Liver (tissue), 9 donors: Measurements from ENCODE around the gene MAP3K21. TPM values are rescaled to one million over a fixed set of nuclear protein-coding genes. Genes with fewer than 3 reads are reported as not detected.

Experiments used
- DNase-seq: peaks from one replicate; pipeline ENCODE4 v3.0.0-alpha.2; 2017; ENCODE audit warnings: low spot score
- H3K27ac ChIP-seq, 2 donors: one replicate each; pipeline ENCODE4 v1.7.0; 2013; ENCODE audit warnings: inconsistent platforms in 2 of 2, low read length in 2 of 2, control low read depth in 1 of 2, low read depth in 1 of 2, mild to moderate bottlenecking in 1 of 2
- H3K27me3 ChIP-seq, 4 donors: one replicate each; pipeline versions ENCODE4 v1.6.1 to v1.7.0; 2013; ENCODE audit warnings: low read length in 3 of 4, inconsistent platforms in 1 of 4, mild to moderate bottlenecking in 1 of 4, moderate library complexity in 1 of 4; ENCODE audit not compliant: control insufficient read depth in 4 of 4, insufficient read depth in 4 of 4
- H3K36me3 ChIP-seq, 4 donors: one replicate each; pipeline versions ENCODE4 v1.6.1 to v1.7.0; 2013; ENCODE audit warnings: low read length in 3 of 4, mild to moderate bottlenecking in 3 of 4, low read depth in 1 of 4, moderate library complexity in 1 of 4; ENCODE audit not compliant: control insufficient read depth in 4 of 4, insufficient read depth in 3 of 4
- H3K4me1 ChIP-seq, 4 donors: one replicate each; pipeline versions ENCODE4 v1.6.1 to v1.7.0; 2013; ENCODE audit warnings: low read length in 3 of 4, mild to moderate bottlenecking in 3 of 4, moderate library complexity in 1 of 4; ENCODE audit not compliant: control insufficient read depth in 4 of 4, insufficient read depth in 4 of 4
- H3K4me3 ChIP-seq, 3 donors: one replicate each; pipeline versions ENCODE4 v1.6.1 to v1.7.0; 2013; ENCODE audit warnings: low read length in 3 of 3, control low read depth in 1 of 3, low read depth in 1 of 3, mild to moderate bottlenecking in 1 of 3
- H3K9ac ChIP-seq, 2 donors: one replicate each; pipeline ENCODE4 v1.7.0; 2013; ENCODE audit warnings: low read length in 2 of 2, mild to moderate bottlenecking in 2 of 2, moderate library complexity in 2 of 2, control low read depth in 1 of 2, low read depth in 1 of 2
- H3K9me3 ChIP-seq, 4 donors: one replicate each; pipeline versions ENCODE4 v1.6.1 to v1.7.0; 2013; ENCODE audit warnings: low read length in 3 of 4; ENCODE audit not compliant: control insufficient read depth in 4 of 4
- EGR1 ChIP-seq, 2 donors: IDR thresholded peaks; 2 replicates each; pipeline ENCODE4 v1.6.1; 2016 to 2018; ENCODE audit warnings: antibody characterized with exemption in 2 of 2, low read depth in 2 of 2
- FOXA1 ChIP-seq: IDR thresholded peaks from 2 replicates; pipeline ENCODE4 v1.6.1; 2016; ENCODE audit warnings: antibody characterized with exemption
- FOXA2 ChIP-seq: IDR thresholded peaks from 2 replicates; pipeline ENCODE4 v1.6.1; 2016; ENCODE audit warnings: antibody characterized with exemption
- GABPA ChIP-seq, 2 donors: IDR thresholded peaks in 1 of 2; conservative IDR thresholded peaks in 1 of 2; 2 replicates each; pipeline ENCODE4 v1.6.1; 2016; ENCODE audit warnings: antibody characterized with exemption in 2 of 2, mild to moderate bottlenecking in 1 of 2, moderate library complexity in 1 of 2
- HNF4A ChIP-seq, 2 donors: conservative IDR thresholded peaks; 2 replicates each; pipeline ENCODE4 v1.6.1; 2016; ENCODE audit warnings: antibody characterized with exemption in 2 of 2, mild to moderate bottlenecking in 2 of 2
- HNF4G ChIP-seq: IDR thresholded peaks from 2 replicates; pipeline ENCODE4 v1.6.1; 2016; ENCODE audit warnings: antibody characterized with exemption
- JUND ChIP-seq, 2 donors: IDR thresholded peaks; 2 replicates each; pipeline ENCODE4 v1.6.1; 2016; ENCODE audit warnings: antibody characterized with exemption in 2 of 2
- NR2F2 ChIP-seq: IDR thresholded peaks from 2 replicates; pipeline ENCODE4 v1.6.1; 2016; ENCODE audit warnings: antibody characterized with exemption
- RAD21 ChIP-seq, 2 donors: IDR thresholded peaks; 2 replicates each; pipeline ENCODE4 v1.6.1; 2016; ENCODE audit warnings: antibody characterized with exemption in 2 of 2, mild to moderate bottlenecking in 2 of 2
- RXRA ChIP-seq, 2 donors: IDR thresholded peaks; 2 replicates each; pipeline ENCODE4 v1.6.1; 2017 to 2018; ENCODE audit warnings: antibody characterized with exemption in 2 of 2, mild to moderate bottlenecking in 1 of 2
- SP1 ChIP-seq: IDR thresholded peaks from 2 replicates; pipeline ENCODE4 v1.6.1; 2018; ENCODE audit warnings: antibody characterized with exemption, mild to moderate bottlenecking
- TAF1 ChIP-seq: conservative IDR thresholded peaks from 2 replicates; pipeline ENCODE4 v1.6.1; 2016; ENCODE audit warnings: antibody characterized with exemption, mild to moderate bottlenecking
- YY1 ChIP-seq: IDR thresholded peaks from 2 replicates; pipeline ENCODE4 v1.6.1; 2016; ENCODE audit warnings: antibody characterized with exemption, mild to moderate bottlenecking
- WGBS: extraction: QIAGEN DNeasy Blood & Tissue Kit; methylation state at CpG from one replicate; pipeline ENCODE4 v1.1.7; 2013; 5-methylcytosine and 5-hydroxymethylcytosine counted together
- polyA plus RNA-seq, 2 donors: library from polyadenylated mRNA; stranded (reverse) in 1 of 2; unstranded in 1 of 2; fragments of 200-250 nt in 1 of 2; fragments of >200 nt in 1 of 2; fragmentation: Nextera tagmentation in 1 of 2; extraction: Ambion mirVana in 1 of 2; gene quantifications; one replicate each; pipeline versions ENCODE4 v1.2.1 to v1.2.3, GENCODE V29; 2013 to 2015
- total RNA-seq, 2 donors: library from RNA; depleted of rRNA; stranded (reverse); fragments of >200 nt; gene quantifications; one replicate each; pipeline ENCODE4 v1.2.3, GENCODE V29; 2014
- TF ChIP-seq, protein P1 (sequence below): IDR thresholded peaks from 2 replicates; pipeline ENCODE4 v1.6.1; 2016; ENCODE audit warnings: antibody characterized with exemption, mild to moderate bottlenecking
- TF ChIP-seq, protein P2 (sequence below): IDR thresholded peaks from 2 replicates; pipeline ENCODE4 v1.6.1; 2016; ENCODE audit warnings: antibody characterized with exemption
- TF ChIP-seq, protein P3 (sequence below): fragments of 150-350 bp; IDR thresholded peaks from 2 replicates; pipeline ENCODE4 v1.5.1; 2017; ENCODE audit warnings: improper control_type of control experiment, low read depth, low read length; ENCODE audit not compliant: missing input control
- TF ChIP-seq, protein P4 (sequence below): IDR thresholded peaks from 2 replicates; pipeline ENCODE4 v1.6.1; 2016; ENCODE audit warnings: antibody characterized with exemption
- donor health status: healthy.
- donor health status: healthy.
- donor health status: healthy.
- donor health status: healthy.
- donor health status: healthy.

Gene MAP3K21
- total and polyA plus RNA-seq, 4 donors, result 0.51 to 7.3 (median 1.6) TPM

DNA sequence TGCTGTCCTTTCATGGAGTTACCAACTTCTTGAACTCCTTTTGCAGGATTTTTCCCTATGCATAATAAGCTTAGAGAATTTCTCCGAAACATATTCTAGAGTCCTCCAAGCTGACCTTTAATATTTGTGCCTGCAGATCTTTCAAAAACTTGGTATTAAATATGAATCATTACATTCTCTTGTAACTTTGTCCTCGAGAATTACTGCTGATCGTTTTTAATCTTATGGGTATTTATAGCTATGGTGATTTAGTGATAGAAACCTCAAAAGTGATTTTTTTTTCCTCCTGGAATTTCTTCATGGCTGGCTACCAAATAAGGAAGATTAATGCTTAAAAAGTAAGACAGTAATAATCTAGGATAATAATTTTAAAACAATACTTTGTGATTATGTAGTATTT lies 39.1 kb downstream of the MAP3K21 start (continued):
- TF ChIP-seq YY1 (no peak), FOXA1 (no peak), RAD21 (IDR thresholded peaks at IDR 0.05) (no peak), HNF4G (no peak), GABPA (IDR thresholded peaks at IDR 0.05 in 1 of 2, conservative IDR thresholded peaks at IDR 0.05 in 1 of 2) (no peak), SP1 (no peak)

DNA sequence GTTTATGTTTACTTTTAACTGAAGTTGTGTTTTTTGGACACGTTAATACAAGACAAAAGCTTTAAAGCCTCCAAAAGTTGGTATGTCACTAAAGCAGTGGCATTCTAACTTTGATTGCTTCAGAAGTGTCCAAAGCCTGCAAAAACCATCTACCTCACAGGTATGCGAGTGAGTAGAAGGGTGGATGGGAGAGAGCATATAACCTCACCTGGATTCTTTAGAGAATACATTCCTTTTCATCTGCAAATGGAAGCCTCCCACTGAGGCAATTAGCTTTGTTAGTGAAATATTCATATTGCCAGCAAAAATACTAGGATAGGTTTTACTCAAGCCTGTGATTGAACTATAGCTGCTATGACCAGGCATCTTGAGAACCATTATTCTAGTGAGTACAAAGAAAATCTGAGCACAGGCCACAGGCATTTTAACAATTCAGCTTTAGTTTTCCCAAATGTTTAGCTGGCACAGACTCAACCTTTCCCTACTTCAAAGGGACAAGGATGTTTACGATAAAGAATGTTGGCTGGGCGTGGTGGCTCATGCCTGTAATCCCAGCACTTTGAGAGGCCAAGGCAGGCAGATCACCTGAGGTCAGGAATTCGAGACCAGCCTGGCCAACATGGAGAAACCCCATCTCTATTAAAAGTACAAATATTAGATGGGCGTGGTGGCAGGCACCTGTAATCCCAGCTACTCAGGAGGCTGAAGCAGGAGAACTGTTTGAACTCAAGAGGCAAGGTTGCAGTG lies 39.7 kb downstream of the MAP3K21 start:
- peaks cover 0 to 24% (median 16%) of the 10 kb centered on the region in 4 donors for H3K4me1 ChIP-seq
- no peak for DNase-seq
- H3K27me3 ChIP-seq, result no peaks in the 10 kb centered on the region
- H3K27ac ChIP-seq, result no peak overlapping the region
- 51% methylated on average over 6 of the region's 6 CpGs for WGBS
- TF ChIP-seq, protein P1, sequence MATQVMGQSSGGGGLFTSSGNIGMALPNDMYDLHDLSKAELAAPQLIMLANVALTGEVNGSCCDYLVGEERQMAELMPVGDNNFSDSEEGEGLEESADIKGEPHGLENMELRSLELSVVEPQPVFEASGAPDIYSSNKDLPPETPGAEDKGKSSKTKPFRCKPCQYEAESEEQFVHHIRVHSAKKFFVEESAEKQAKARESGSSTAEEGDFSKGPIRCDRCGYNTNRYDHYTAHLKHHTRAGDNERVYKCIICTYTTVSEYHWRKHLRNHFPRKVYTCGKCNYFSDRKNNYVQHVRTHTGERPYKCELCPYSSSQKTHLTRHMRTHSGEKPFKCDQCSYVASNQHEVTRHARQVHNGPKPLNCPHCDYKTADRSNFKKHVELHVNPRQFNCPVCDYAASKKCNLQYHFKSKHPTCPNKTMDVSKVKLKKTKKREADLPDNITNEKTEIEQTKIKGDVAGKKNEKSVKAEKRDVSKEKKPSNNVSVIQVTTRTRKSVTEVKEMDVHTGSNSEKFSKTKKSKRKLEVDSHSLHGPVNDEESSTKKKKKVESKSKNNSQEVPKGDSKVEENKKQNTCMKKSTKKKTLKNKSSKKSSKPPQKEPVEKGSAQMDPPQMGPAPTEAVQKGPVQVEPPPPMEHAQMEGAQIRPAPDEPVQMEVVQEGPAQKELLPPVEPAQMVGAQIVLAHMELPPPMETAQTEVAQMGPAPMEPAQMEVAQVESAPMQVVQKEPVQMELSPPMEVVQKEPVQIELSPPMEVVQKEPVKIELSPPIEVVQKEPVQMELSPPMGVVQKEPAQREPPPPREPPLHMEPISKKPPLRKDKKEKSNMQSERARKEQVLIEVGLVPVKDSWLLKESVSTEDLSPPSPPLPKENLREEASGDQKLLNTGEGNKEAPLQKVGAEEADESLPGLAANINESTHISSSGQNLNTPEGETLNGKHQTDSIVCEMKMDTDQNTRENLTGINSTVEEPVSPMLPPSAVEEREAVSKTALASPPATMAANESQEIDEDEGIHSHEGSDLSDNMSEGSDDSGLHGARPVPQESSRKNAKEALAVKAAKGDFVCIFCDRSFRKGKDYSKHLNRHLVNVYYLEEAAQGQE, result no peak
- TF ChIP-seq RXRA (IDR thresholded peaks at IDR 0.05) (no peak), HNF4A (conservative IDR thresholded peaks at IDR 0.05) (no peak), FOXA1 (no peak), FOXA2 (no peak), RAD21 (IDR thresholded peaks at IDR 0.05) (no peak), SP1 (no peak), JUND (IDR thresholded peaks at IDR 0.05) (no peak), YY1 (no peak), GABPA (IDR thresholded peaks at IDR 0.05 in 1 of 2, conservative IDR thresholded peaks at IDR 0.05 in 1 of 2) (no peak), TAF1 (no peak), HNF4G (no peak), NR2F2 (no peak), EGR1 (IDR thresholded peaks at IDR 0.05; ENCODE audit: low read depth in 2 of 2) (no peak)
- TF ChIP-seq, protein P2, sequence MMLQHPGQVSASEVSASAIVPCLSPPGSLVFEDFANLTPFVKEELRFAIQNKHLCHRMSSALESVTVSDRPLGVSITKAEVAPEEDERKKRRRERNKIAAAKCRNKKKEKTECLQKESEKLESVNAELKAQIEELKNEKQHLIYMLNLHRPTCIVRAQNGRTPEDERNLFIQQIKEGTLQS, result no peak
- TF ChIP-seq, protein P3, sequence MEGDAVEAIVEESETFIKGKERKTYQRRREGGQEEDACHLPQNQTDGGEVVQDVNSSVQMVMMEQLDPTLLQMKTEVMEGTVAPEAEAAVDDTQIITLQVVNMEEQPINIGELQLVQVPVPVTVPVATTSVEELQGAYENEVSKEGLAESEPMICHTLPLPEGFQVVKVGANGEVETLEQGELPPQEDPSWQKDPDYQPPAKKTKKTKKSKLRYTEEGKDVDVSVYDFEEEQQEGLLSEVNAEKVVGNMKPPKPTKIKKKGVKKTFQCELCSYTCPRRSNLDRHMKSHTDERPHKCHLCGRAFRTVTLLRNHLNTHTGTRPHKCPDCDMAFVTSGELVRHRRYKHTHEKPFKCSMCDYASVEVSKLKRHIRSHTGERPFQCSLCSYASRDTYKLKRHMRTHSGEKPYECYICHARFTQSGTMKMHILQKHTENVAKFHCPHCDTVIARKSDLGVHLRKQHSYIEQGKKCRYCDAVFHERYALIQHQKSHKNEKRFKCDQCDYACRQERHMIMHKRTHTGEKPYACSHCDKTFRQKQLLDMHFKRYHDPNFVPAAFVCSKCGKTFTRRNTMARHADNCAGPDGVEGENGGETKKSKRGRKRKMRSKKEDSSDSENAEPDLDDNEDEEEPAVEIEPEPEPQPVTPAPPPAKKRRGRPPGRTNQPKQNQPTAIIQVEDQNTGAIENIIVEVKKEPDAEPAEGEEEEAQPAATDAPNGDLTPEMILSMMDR, result no peak
- TF ChIP-seq, protein P4, sequence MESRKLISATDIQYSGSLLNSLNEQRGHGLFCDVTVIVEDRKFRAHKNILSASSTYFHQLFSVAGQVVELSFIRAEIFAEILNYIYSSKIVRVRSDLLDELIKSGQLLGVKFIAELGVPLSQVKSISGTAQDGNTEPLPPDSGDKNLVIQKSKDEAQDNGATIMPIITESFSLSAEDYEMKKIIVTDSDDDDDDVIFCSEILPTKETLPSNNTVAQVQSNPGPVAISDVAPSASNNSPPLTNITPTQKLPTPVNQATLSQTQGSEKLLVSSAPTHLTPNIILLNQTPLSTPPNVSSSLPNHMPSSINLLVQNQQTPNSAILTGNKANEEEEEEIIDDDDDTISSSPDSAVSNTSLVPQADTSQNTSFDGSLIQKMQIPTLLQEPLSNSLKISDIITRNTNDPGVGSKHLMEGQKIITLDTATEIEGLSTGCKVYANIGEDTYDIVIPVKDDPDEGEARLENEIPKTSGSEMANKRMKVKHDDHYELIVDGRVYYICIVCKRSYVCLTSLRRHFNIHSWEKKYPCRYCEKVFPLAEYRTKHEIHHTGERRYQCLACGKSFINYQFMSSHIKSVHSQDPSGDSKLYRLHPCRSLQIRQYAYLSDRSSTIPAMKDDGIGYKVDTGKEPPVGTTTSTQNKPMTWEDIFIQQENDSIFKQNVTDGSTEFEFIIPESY, result no peak
- H3K36me3 ChIP-seq, result peaks cover 0 to 4% (median under 1%) of the 10 kb centered on the region in 4 donors
- no peak overlapping the region for H3K9ac ChIP-seq
- H3K4me3 ChIP-seq, result no peak overlapping the region
- no peaks in the 10 kb centered on the region for H3K9me3 ChIP-seq
